BLaER1 treated with 17β-estradiol and CSF1 and Interleukin-3, amounts not matched to agents 10 nM and 100 nM (cell line): ENCODE data around the gene NDUFB8.

ENCODE experiments used
- H3K27ac ChIP-seq, 11 experiments: shearing (Covaris generic); formaldehyde crosslinking; 2 replicates each; pipeline ENCODE4 v1.8.1; 2022
- H3K27me3 ChIP-seq, 11 experiments: shearing (Covaris generic); formaldehyde crosslinking; 2 replicates each; pipeline ENCODE4 v1.8.1; 2022
- H3K36me3 ChIP-seq, 11 experiments: shearing (Covaris generic); formaldehyde crosslinking; 2 replicates each; pipeline ENCODE4 v1.8.1; 2022
- H3K4me1 ChIP-seq, 10 experiments: shearing (Covaris generic); formaldehyde crosslinking; 2 replicates each; pipeline ENCODE4 v1.8.1; 2022
- H3K4me2 ChIP-seq, 11 experiments: shearing (Covaris generic); formaldehyde crosslinking; 2 replicates each; pipeline ENCODE4 v1.8.1; 2022
- H3K4me3 ChIP-seq, 10 experiments: shearing (Covaris generic); formaldehyde crosslinking; 2 replicates each; pipeline ENCODE4 v1.8.1; 2022
- H3K9ac ChIP-seq, 11 experiments: shearing (Covaris generic); formaldehyde crosslinking; 2 replicates each; pipeline ENCODE4 v1.8.1; 2022
- H3K9me3 ChIP-seq, 11 experiments: shearing (Covaris generic); formaldehyde crosslinking; replicated peaks in 1 of 11; 2 replicates each; pipeline ENCODE4 v1.8.1; 2022
- H4K20me1 ChIP-seq, 11 experiments: shearing (Covaris generic); formaldehyde crosslinking; 2 replicates each; pipeline ENCODE4 v1.8.1; 2022
- Cebpa-rat ChIP-seq, 11 experiments: shearing (Covaris generic); IDR thresholded peaks; 2 replicates each; pipeline ENCODE4 v1.8.1; 2022

NDUFB8 gene

DNA sequence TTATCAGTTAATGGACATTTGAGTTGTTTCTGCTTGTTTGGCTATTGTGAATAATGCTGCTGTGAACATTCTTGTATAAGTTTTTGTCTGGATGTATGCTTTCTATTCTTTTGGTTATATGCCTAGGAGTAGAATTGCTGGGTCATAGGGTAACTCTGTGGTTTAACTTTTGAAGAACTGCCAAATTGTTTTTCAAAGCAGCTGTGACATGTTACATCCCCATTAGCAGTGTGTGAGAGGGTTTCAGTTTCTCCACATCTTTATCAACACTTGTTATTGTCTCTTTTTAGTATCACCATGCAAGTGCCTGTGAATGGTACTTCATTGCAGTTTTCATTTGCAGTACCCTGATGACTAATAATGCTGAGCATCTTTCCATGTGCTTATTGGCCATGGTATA is 2.1 kb upstream of the NDUFB8 start:
- H4K20me1 ChIP-seq: peaks cover 0 to 17% (median 0%) of the 10 kb centered on the region in 11 experiments; a peak in 6 of 22 replicates
- H3K9ac ChIP-seq: no peak overlapping the region
- H3K4me1 ChIP-seq: peaks cover 40 to 54% (median 44%) of the 10 kb centered on the region in 10 experiments
- H3K27ac ChIP-seq: no peak overlapping the region
- peaks cover 7 to 15% (median 12%) of the 10 kb centered on the region in 11 experiments for H3K36me3 ChIP-seq
- no peak for TF ChIP-seq Cebpa-rat (IDR thresholded peaks at IDR 0.05)
- H3K9me3 ChIP-seq: peaks cover 0 to 14% (median 7%) of the 10 kb centered on the region in 11 experiments; a peak in 13 of 22 replicates
- no peak overlapping the region for H3K4me3 ChIP-seq
- no peaks in the 10 kb centered on the region for H3K27me3 ChIP-seq
- H3K4me2 ChIP-seq: no peak overlapping the region

DNA sequence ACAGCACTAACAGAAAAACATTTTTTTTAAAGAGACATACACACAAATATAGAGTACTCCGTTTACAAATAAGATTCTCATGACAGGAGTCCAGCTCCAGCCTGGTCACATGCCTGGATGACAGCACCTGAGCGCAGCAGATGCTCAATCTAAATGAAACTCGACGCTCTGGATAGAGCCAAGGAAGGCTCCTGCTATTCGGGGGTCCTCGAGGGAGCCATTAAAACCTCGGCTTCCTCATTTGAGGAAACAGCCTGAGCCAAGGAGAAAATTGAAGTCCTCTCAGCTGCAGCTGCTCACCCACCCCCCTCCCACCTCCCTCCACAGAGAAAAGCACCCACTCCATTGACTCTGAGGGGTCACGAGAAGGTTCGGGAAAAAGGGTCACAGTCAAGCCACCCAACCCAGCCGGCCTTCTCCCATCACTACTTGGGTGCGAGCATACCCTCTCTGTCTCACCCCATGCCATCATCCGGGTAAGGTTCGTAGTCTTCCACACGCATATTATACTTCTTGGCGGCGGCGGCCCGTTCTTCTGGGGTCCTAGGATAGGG is 673 bp downstream of the NDUFB8 start:
- Histone ChIP-seq H3K4me3 (peak overlapping the region; percentile 78 to 97 (median 89)), H3K27ac (peak overlapping the region; percentile 71 to 93 (median 87))
- TF ChIP-seq Cebpa-rat (IDR thresholded peaks at IDR 0.05): no peak

DNA sequence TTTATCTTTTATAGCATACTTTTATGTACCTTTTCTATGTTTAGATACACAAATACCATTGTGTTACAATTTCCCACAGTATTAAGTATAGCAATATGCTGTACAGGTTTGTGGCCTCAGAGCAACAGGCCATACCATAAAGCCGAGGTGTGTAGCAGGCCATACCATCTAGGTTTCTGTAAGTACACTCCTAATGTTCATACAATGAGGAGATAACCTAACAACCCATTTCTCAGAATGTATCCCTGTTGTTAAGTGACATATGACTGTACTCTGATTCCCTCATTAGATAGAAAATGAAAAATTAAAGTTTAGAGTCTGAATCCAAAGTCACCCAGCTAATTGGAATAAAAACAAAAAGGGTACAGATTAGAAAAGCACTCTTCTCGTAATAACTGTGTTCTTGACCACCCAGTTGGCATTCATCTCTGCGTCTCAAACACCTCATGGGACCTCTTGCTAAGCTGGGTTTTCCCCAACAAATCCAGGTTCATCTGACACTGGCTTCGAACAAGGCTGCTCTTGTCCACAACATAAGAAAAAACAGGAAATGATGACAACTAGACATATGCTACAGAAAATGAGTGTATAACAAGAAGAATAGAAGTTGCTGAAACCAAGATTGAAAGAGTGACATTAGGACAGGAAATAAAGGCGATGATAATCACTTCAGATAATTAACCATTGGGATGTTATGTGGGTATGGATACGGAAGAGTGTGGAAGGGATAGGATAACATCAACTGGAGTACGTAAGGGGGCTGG is 1.4 kb downstream of the NDUFB8 start:
- H3K27ac ChIP-seq: peak overlapping the region in 10 of 11 experiments; percentile 71 to 93 (median 86); a peak in 20 of 22 replicates
- H3K36me3 ChIP-seq: peaks cover 42 to 50% (median 47%) of the 10 kb centered on the region in 11 experiments
- H3K9ac ChIP-seq: peak overlapping the region; percentile 82 to 94 (median 91); a peak in 20 of 22 replicates
- H3K4me3 ChIP-seq: peak overlapping the region; percentile 78 to 97 (median 89)
- no peak for TF ChIP-seq Cebpa-rat (IDR thresholded peaks at IDR 0.05)
- peaks cover 0 to 38% (median 11%) of the 10 kb centered on the region in 11 experiments; a peak in 14 of 22 replicates for H4K20me1 ChIP-seq
- no peaks in the 10 kb centered on the region for H3K27me3 ChIP-seq
- peaks cover 0 to 14% (median 7%) of the 10 kb centered on the region in 11 experiments; a peak in 13 of 22 replicates for H3K9me3 ChIP-seq
- H3K4me2 ChIP-seq: peak overlapping the region; percentile 79 to 99 (median 91)
- H3K4me1 ChIP-seq: peaks cover 19 to 31% (median 23%) of the 10 kb centered on the region in 10 experiments

More for the DNA sequence above, 673 bp downstream of the NDUFB8 start:
- Histone ChIP-seq H3K9ac (peak overlapping the region; percentile 82 to 94 (median 91)), H4K20me1 (peaks cover 0 to 31% (median 7%) of the 10 kb centered on the region in 11 experiments; a peak in 11 of 22 replicates), H3K36me3 (peaks cover 35 to 43% (median 40%) of the 10 kb centered on the region in 11 experiments), H3K4me1 (peaks cover 19 to 32% (median 25%) of the 10 kb centered on the region in 10 experiments), H3K4me2 (peak overlapping the region; percentile 79 to 99 (median 91)), H3K27me3 (no peaks in the 10 kb centered on the region), H3K9me3 (peaks cover 0 to 14% (median 7%) of the 10 kb centered on the region in 11 experiments; a peak in 13 of 22 replicates)

DNA sequence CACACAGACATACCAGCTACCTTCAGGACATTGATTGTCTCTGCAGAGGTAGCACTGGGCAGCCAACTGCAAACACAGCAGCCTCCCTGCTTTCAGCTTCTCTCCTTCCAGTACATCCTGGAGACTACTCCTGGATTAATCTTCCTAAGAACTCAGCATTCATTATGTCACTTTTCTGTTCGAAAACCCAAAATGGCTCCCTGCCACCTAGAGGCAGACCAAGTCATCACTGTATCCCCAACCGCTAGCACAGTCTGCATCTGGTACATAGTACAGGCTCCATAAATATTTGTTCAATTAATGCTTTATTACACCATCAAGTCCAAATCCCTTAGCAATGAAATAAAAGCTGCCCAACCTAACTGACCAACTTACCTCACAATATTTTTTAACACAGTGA is 5.0 kb downstream of the NDUFB8 start:
- no peak overlapping the region for H3K4me3 ChIP-seq

GRCh38 chr10:100524206-100524605 is 5.5 kb downstream of the NDUFB8 start:
- no peak for TF ChIP-seq Cebpa-rat (IDR thresholded peaks at IDR 0.05)
- Histone ChIP-seq H3K4me2 (no peak overlapping the region), H3K9ac (no peak overlapping the region), H3K4me3 (no peak overlapping the region), H3K27ac (no peak overlapping the region), H4K20me1 (peaks cover 0 to 44% (median 16%) of the 10 kb centered on the region in 11 experiments; a peak in 15 of 22 replicates), H3K4me1 (peaks cover 13 to 22% (median 18%) of the 10 kb centered on the region in 10 experiments), H3K27me3 (no peaks in the 10 kb centered on the region), H3K36me3 (peaks cover 53 to 84% (median 72%) of the 10 kb centered on the region in 11 experiments), H3K9me3 (no peaks in the 10 kb centered on the region)

More for the DNA sequence above, 5.0 kb downstream of the NDUFB8 start:
- no peaks in the 10 kb centered on the region for H3K27me3 ChIP-seq
- H3K9ac ChIP-seq: no peak overlapping the region
- TF ChIP-seq Cebpa-rat (IDR thresholded peaks at IDR 0.05): no peak
- H3K4me2 ChIP-seq: no peak overlapping the region
- no peaks in the 10 kb centered on the region for H3K9me3 ChIP-seq
- H3K27ac ChIP-seq: no peak overlapping the region
- peaks cover 13 to 22% (median 18%) of the 10 kb centered on the region in 10 experiments for H3K4me1 ChIP-seq
- peaks cover 0 to 44% (median 14%) of the 10 kb centered on the region in 11 experiments; a peak in 14 of 22 replicates for H4K20me1 ChIP-seq
- H3K36me3 ChIP-seq: peaks cover 53 to 79% (median 68%) of the 10 kb centered on the region in 11 experiments

- no peaks in the 10 kb centered on the region for H3K9me3 ChIP-seq
- TF ChIP-seq Cebpa-rat (IDR thresholded peaks at IDR 0.05): no peak
- no peaks in the 10 kb centered on the region for H3K27me3 ChIP-seq
- H3K4me2 ChIP-seq: no peak overlapping the region
- no peak overlapping the region for H3K27ac ChIP-seq
- H4K20me1 ChIP-seq: peaks cover 0 to 42% (median 17%) of the 10 kb centered on the region in 11 experiments; a peak in 15 of 22 replicates
- H3K36me3 ChIP-seq: peaks cover 53 to 82% (median 74%) of the 10 kb centered on the region in 11 experiments
- no peak overlapping the region for H3K4me3 ChIP-seq
- no peak overlapping the region for H3K9ac ChIP-seq
- peaks cover 3 to 12% (median 9%) of the 10 kb centered on the region in 10 experiments for H3K4me1 ChIP-seq
Measured at GRCh38 chr10:100522945-100523344, 6.7 kb downstream of the NDUFB8 start.

DNA sequence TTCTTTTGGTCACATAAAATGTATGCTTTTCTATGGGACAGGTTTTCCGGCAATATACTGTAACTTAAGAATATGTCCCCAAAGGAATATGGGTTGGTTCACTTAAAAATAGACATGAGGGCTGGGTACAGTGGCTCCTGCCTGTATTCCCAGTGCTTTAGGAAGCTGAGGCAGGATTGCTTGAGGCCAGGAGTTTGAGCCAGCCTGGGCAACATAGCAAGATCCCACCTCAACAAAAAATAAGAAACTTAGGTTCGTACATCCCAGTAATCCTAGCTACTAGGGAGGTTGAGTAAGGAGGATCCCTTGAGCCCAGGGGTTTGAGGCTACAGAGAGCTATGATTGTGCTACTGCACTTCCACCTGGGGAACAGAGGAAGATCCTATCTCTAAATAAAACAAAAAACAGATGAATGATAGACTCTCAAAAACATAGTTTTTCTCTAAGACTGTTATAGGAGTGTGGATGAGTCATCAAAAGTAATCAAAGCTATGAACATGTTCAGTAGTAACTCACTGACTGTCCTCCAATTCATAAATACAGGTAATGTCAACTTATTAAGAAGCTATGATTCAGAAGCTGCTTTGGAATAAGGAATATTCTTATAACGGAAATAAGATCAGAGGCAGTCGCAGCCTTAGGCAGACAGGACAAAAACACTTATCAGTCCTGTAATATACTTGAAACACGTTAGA is 7.4 kb downstream of the NDUFB8 start:
- no peak for TF ChIP-seq Cebpa-rat (IDR thresholded peaks at IDR 0.05)
- Histone ChIP-seq H3K4me3 (no peak overlapping the region), H3K9me3 (no peaks in the 10 kb centered on the region), H3K4me2 (no peak overlapping the region), H3K36me3 (peaks cover 49 to 81% (median 69%) of the 10 kb centered on the region in 11 experiments), H3K9ac (no peak overlapping the region), H3K27me3 (no peaks in the 10 kb centered on the region), H3K4me1 (peaks cover 0 to 5% (median 2%) of the 10 kb centered on the region in 10 experiments; a peak in 7 of 20 replicates), H3K27ac (no peak overlapping the region), H4K20me1 (peaks cover 0 to 42% (median 17%) of the 10 kb centered on the region in 11 experiments; a peak in 15 of 22 replicates)

GRCh38 chr10:100520811-100521210 is 8.9 kb downstream of the NDUFB8 start:
- H3K27me3 ChIP-seq: no peaks in the 10 kb centered on the region
- H3K4me2 ChIP-seq: no peak overlapping the region
- H3K4me1 ChIP-seq: no peaks in the 10 kb centered on the region
- H4K20me1 ChIP-seq: peaks cover 0 to 38% (median 17%) of the 10 kb centered on the region in 11 experiments; a peak in 15 of 22 replicates
- no peak overlapping the region for H3K27ac ChIP-seq
- H3K36me3 ChIP-seq: peaks cover 37 to 81% (median 65%) of the 10 kb centered on the region in 11 experiments
- no peaks in the 10 kb centered on the region for H3K9me3 ChIP-seq
- H3K4me3 ChIP-seq: no peak overlapping the region
- no peak for TF ChIP-seq Cebpa-rat (IDR thresholded peaks at IDR 0.05)
- no peak overlapping the region for H3K9ac ChIP-seq
